ENCODE data around the gene VBP1. TPM values are rescaled to one million over a fixed set of nuclear protein-coding genes. Genes with fewer than 3 reads are reported as not detected.
A peak's percentile ranks its signal among the peaks of the same experiment; 100 is the strongest.

The VBP1 gene
- total RNA-seq, 1 experiment from 2014 or later, result 56.8 TPM

DNA sequence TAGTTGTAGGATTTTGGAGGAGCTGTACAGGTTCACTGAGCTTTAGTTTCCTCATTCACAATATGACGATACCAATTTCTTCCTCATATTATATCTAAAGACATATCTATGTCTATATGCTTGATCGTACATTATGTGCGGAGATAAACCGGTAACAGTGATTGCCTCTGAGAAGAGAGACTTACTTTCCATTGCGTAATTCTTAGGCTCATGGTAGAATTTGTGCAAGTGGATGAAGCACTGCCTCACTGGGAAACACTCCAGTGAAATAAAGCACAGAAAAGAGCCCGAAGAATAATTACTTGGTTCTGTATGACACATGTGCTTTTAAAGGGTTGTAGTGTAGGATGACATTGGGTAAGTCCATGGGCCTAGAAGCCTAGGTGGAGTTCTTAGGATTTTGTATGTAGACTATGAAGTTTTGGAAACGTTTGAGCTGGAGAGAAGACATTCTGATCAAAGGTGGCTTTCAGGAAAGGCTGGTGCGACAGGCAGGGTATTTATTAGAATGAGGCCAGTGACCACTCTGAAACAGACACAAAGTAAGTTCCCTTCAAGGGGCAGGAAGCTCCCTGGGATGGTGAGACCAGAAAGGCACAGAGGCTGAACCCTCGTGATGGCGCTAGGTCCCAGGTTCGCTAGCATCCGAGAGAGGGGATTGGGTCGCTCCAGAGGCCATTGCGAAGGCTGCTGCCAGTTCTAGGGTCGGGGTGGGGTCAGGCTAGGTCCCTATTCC, 649 bp upstream of the VBP1 start:
- H3K27me3 ChIP-seq (replicated peaks; ENCODE audit: control insufficient read depth, insufficient read depth, low read length), result no peaks in the 10 kb centered on the region
- ChIA-PET CTCF (no interaction called here), POLR2A (interaction anchor here (0.8 to 0.9 kb wide), 2 partner anchors 20 to 189 kb away, joined by 5 to 12 read pairs; partner anchors contain the start of gene FUNDC2)
- no peak for DNase-seq
- Mint-ChIP-seq H3K27ac (ENCODE audit: unreplicated experiment) (peak overlapping the region; percentile 93), H3K36me3 (ENCODE audit: insufficient read depth, unreplicated experiment) (peaks cover 6% of the 10 kb centered on the region), H3K4me3 (ENCODE audit: unreplicated experiment) (peak overlapping the region; percentile 99), H3K9me3 (ENCODE audit: unreplicated experiment) (no peaks in the 10 kb centered on the region), H3K27me3 (ENCODE audit: insufficient read depth, unreplicated experiment) (no peaks in the 10 kb centered on the region), H3K4me1 (ENCODE audit: low read depth, unreplicated experiment) (peaks cover 8% of the 10 kb centered on the region)
- peak overlapping the region; percentile 73 for H3K4me3 ChIP-seq (ENCODE audit: low read depth, low read length)
- TF ChIP-seq, protein P1, sequence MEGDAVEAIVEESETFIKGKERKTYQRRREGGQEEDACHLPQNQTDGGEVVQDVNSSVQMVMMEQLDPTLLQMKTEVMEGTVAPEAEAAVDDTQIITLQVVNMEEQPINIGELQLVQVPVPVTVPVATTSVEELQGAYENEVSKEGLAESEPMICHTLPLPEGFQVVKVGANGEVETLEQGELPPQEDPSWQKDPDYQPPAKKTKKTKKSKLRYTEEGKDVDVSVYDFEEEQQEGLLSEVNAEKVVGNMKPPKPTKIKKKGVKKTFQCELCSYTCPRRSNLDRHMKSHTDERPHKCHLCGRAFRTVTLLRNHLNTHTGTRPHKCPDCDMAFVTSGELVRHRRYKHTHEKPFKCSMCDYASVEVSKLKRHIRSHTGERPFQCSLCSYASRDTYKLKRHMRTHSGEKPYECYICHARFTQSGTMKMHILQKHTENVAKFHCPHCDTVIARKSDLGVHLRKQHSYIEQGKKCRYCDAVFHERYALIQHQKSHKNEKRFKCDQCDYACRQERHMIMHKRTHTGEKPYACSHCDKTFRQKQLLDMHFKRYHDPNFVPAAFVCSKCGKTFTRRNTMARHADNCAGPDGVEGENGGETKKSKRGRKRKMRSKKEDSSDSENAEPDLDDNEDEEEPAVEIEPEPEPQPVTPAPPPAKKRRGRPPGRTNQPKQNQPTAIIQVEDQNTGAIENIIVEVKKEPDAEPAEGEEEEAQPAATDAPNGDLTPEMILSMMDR (IDR thresholded peaks at IDR 0.05; ENCODE audit: insufficient read depth in 1 of 2, low read depth in 1 of 2, low read length in 1 of 2, severe bottlenecking in 1 of 2, unreplicated experiment in 1 of 2), result no peak
- no peaks in the 10 kb centered on the region for H3K9me3 ChIP-seq
- TSS peak; percentile 92 for BruUV-seq (replicated peaks)
- no peaks in the 10 kb centered on the region for H3K4me1 ChIP-seq
- intact Hi-C loops (cut with micrococcal nuclease; ENCODE audit: unreplicated experiment), result no loop called here
- H3K36me3 ChIP-seq (ENCODE audit: control insufficient read depth, insufficient read depth, low read length), result no peaks in the 10 kb centered on the region

DNA sequence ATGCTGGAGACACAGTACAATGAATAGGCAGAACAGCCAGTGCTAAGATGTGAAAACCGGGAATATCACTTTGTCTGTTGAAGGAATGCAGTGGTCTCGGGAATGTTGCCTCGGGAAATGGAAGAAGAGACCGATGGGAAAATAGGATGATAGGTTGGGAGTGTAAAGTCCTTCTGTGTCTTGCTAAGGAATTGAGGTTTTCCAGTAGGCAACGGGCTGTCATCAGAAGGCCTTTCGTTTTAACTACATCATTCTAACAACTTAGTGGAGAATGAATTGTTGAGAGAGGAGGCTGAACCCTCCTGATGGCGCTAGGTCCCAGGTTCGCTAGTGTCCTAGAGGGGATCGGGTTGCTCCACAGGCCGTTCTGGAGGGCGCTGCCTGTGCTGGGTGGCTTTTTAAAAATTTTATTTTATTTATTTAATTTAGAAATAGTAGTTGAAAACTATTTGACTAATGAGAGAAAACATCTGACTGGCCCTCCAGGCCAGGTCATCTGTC, 730 bp downstream of the VBP1 start:
- CTCF ChIA-PET, result interaction anchor here (0.8 to 1.0 kb wide), 3 partner anchors 12 to 299 kb away, joined by 3 to 5 read pairs (median 3); no protein-coding TSS in a partner anchor
- intact Hi-C loops (cut with micrococcal nuclease; ENCODE audit: unreplicated experiment), result no loop called here
- DNase-seq, result no peak
- Mint-ChIP-seq H3K27me3 (ENCODE audit: insufficient read depth, unreplicated experiment) (no peaks in the 10 kb centered on the region), H3K9me3 (ENCODE audit: unreplicated experiment) (no peaks in the 10 kb centered on the region), H3K4me1 (ENCODE audit: low read depth, unreplicated experiment) (peaks cover 8% of the 10 kb centered on the region), H3K4me3 (ENCODE audit: unreplicated experiment) (peak overlapping the region; percentile 99), H3K27ac (ENCODE audit: unreplicated experiment) (peak overlapping the region; percentile 93), H3K36me3 (ENCODE audit: insufficient read depth, unreplicated experiment) (peaks cover 12% of the 10 kb centered on the region)
- TF ChIP-seq, protein P1 (IDR thresholded peaks at IDR 0.05; ENCODE audit: insufficient read depth in 1 of 2, low read depth in 1 of 2, low read length in 1 of 2, severe bottlenecking in 1 of 2, unreplicated experiment in 1 of 2), result no peak
- H3K36me3 ChIP-seq (ENCODE audit: control insufficient read depth, insufficient read depth, low read length), result no peaks in the 10 kb centered on the region
- H3K4me1 ChIP-seq, result no peaks in the 10 kb centered on the region
- POLR2A ChIA-PET, result interaction anchor here (0.6 to 1.0 kb wide), 3 partner anchors 19 to 251 kb away, joined by 3 to 6 read pairs (median 4); partner anchors contain the start of gene FUNDC2
- H3K27me3 ChIP-seq (replicated peaks; ENCODE audit: control insufficient read depth, insufficient read depth, low read length), result no peaks in the 10 kb centered on the region
- BruUV-seq (replicated peaks), result TSS peak; percentile 40
- peak overlapping the region; percentile 80 for H3K4me3 ChIP-seq (ENCODE audit: low read depth, low read length)
- H3K9me3 ChIP-seq, result no peaks in the 10 kb centered on the region

DNA sequence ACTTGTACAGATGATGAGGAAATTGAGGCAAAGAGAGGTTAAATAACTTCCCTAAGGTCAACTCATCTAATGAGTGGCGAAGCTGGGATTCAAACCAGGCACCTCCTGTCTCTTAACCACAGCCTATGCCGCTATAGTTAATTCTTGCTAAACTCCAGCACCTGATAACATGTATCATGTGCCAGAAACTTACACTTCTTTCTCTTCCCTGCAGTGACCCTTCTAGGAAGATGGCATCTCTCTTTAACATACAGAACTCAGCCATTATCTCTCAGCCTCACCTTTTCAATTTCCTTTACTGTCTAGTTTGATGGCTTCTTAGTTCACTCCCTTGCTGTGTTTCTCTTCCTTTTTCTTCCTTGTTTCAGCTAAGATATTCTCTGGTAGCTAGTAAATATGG, 2.5 kb downstream of the VBP1 start:
- H3K4me1 Mint-ChIP-seq (ENCODE audit: low read depth, unreplicated experiment), result peaks cover 8% of the 10 kb centered on the region
- BruUV-seq (replicated peaks), result no TSS peak
- ChIA-PET CTCF (no interaction called here), POLR2A (no interaction called here)
- intact Hi-C loops (cut with micrococcal nuclease; ENCODE audit: unreplicated experiment), result no loop called here
- TF ChIP-seq, protein P1 (IDR thresholded peaks at IDR 0.05; ENCODE audit: insufficient read depth in 1 of 2, low read depth in 1 of 2, low read length in 1 of 2, severe bottlenecking in 1 of 2, unreplicated experiment in 1 of 2), result no peak
- Histone ChIP-seq H3K36me3 (ENCODE audit: control insufficient read depth, insufficient read depth, low read length) (no peaks in the 10 kb centered on the region), H3K27me3 (replicated peaks; ENCODE audit: control insufficient read depth, insufficient read depth, low read length) (no peaks in the 10 kb centered on the region), H3K9me3 (no peaks in the 10 kb centered on the region), H3K4me1 (no peaks in the 10 kb centered on the region), H3K4me3 (ENCODE audit: low read depth, low read length) (no peak overlapping the region)
- H3K27me3 Mint-ChIP-seq (ENCODE audit: insufficient read depth, unreplicated experiment), result no peaks in the 10 kb centered on the region
- no peaks in the 10 kb centered on the region for H3K9me3 Mint-ChIP-seq (ENCODE audit: unreplicated experiment)
- H3K27ac Mint-ChIP-seq (ENCODE audit: unreplicated experiment), result no peak overlapping the region
- peaks cover 22% of the 10 kb centered on the region for H3K36me3 Mint-ChIP-seq (ENCODE audit: insufficient read depth, unreplicated experiment)
- peak overlapping the region; percentile 45 for H3K4me3 Mint-ChIP-seq (ENCODE audit: unreplicated experiment)
- DNase-seq, result no peak
